GM18861 (cell line): Measurements from ENCODE around the gene GPLD1.
"Not testable (repeated sequence)": the region's sequence is repeated elsewhere in the genome, so short reads cannot be mapped to it uniquely, and the experiment has no call there.

ENCODE experiments used
- ATAC-seq: cut with Tn5 transposase; IDR thresholded peaks from one replicate; pipeline ENCODE4 v1.9.1; 2021; ENCODE audit not compliant: unreplicated experiment

GPLD1 gene

GRCh38 chr6:24489470-24489869 lies at the start of gene GPLD1:
Gene GPLD1 (minus strand): TSS chr6:24489578. CDS start chr6:24489511, 67 bp downstream.
- ATAC-seq, result no peak

- no peak for ATAC-seq
These were observed 48.5 kb upstream of the GPLD1 start for GRCh38 chr6:24537771-24538385.

GRCh38 chr6:24537082-24537699 lies 47.8 kb upstream of the GPLD1 start:
- ATAC-seq, result no peak

- no peak for ATAC-seq
These were observed 47.1 kb upstream of the GPLD1 start for GRCh38 chr6:24536466-24536865.

GRCh38 chr6:24535210-24535609 lies 45.8 kb upstream of the GPLD1 start:
- no peak for ATAC-seq

- no peak for ATAC-seq
These were observed 45.0 kb upstream of the GPLD1 start for GRCh38 chr6:24534329-24534728.

GRCh38 chr6:24529985-24530384 lies 40.6 kb upstream of the GPLD1 start:
- no peak for ATAC-seq

- ATAC-seq, result no peak
These were observed 35.4 kb upstream of the GPLD1 start for GRCh38 chr6:24524805-24525204.

- ATAC-seq, result no peak
These were observed 35.0 kb upstream of the GPLD1 start for GRCh38 chr6:24524329-24524728.

GRCh38 chr6:24522228-24523176 lies 33.1 kb upstream of the GPLD1 start:
- peak; percentile 50 for ATAC-seq

- ATAC-seq, result peak; percentile 31
These were observed 31.7 kb upstream of the GPLD1 start for GRCh38 chr6:24520929-24521546.

GRCh38 chr6:24517659-24518543 lies 28.5 kb upstream of the GPLD1 start:
- ATAC-seq, result peak; percentile 79

GRCh38 chr6:24513602-24514001 lies 24.2 kb upstream of the GPLD1 start:
- no peak for ATAC-seq

- not testable (repeated sequence) for ATAC-seq
These were observed 22.6 kb upstream of the GPLD1 start for GRCh38 chr6:24511976-24512375.

GRCh38 chr6:24506814-24507520 lies 17.6 kb upstream of the GPLD1 start:
- no peak for ATAC-seq

- no peak for ATAC-seq
These were observed 15.5 kb upstream of the GPLD1 start for GRCh38 chr6:24504649-24505586.

GRCh38 chr6:24504287-24504648 lies 14.9 kb upstream of the GPLD1 start:
- ATAC-seq, result no peak

- ATAC-seq, result no peak
These were observed 12.5 kb upstream of the GPLD1 start for GRCh38 chr6:24501914-24502313.

GRCh38 chr6:24501374-24501773 lies 12.0 kb upstream of the GPLD1 start:
- no peak for ATAC-seq
